ENCODE measurements around the gene BRD4. TPM values are rescaled to one million over a fixed set of nuclear protein-coding genes. Genes with fewer than 3 reads are reported as not detected.

BRD4 gene
- polyA plus RNA-seq, 2 of the 4 experiments (the other 2 are of a cell fraction): 8.3 to 22.5 TPM

DNA sequence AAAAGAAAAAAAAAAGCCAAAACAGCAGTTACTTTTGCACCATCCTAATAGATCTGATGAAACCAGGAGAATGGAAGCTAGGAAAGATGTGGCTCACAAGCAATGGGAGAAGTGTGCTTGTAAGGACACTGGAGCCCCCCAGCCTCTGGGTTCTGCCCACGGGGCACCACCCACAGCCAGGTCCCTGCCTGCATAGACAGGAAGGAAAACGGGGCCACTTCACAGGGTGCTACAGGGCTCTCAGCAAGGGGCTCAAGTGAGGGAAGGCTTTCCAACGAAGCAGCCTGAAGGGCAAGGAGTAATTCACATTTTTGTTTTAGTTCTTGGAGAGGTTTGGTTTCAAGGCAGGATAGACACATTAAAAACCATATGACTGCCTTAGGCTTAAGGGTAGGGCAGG, 42.7 kb downstream of the BRD4 start:
- POLR2A ChIA-PET: no interaction called here
- WGBS (ENCODE audit: missing lambda C conversion rate): 87% methylated on average over 3 of the region's 3 CpGs
- FAIRE-seq (no peak), ATAC-seq (no peak), DNase-seq (ENCODE audit: low read depth in 1 of 2, low spot score in 1 of 2) (no peak)
- Histone ChIP-seq H3K27ac (0 out of 6 replicates have a peak overlapping the region, but pooled peaks have one; percentile 7 to 16), H3K4me1 (peaks cover 74% of the 10 kb centered on the region), H3K9me3 (no peaks in the 10 kb centered on the region), H3K4me3 (no peak overlapping the region), H3K4me2 (no peak overlapping the region)
- CTCF ChIA-PET: interaction anchor here (0.6 to 1.1 kb wide), 3 partner anchors 18 to 299 kb away, joined by 3 read pairs; no protein-coding TSS in a partner anchor
- TF ChIP-seq MYC (IDR thresholded peaks at IDR 0.05; ENCODE audit: borderline replicate concordance, low read length) (no peak), EP300 (IDR thresholded peaks at IDR 0.05) (no peak), BHLHE40 (IDR thresholded peaks at IDR 0.05; ENCODE audit: low read depth, low read length) (no peak), RCOR1 (IDR thresholded peaks at IDR 0.05; ENCODE audit: low read depth, low read length) (no peak), CHD4 (IDR thresholded peaks at IDR 0.05; ENCODE audit: borderline replicate concordance) (no peak), KDM5A (IDR thresholded peaks at IDR 0.05) (no peak), SREBF2 (IDR thresholded peaks at IDR 0.05) (no peak), JUN (IDR thresholded peaks at IDR 0.05) (no peak), GATA3 (IDR thresholded peaks at IDR 0.05; ENCODE audit: borderline replicate concordance) (no peak), NPAS2 (CRISPR knock-in tag; IDR thresholded peaks at IDR 0.05; ENCODE audit: borderline replicate concordance) (no peak), HEYL (CRISPR knock-in tag; IDR thresholded peaks at IDR 0.05) (no peak), EHMT2 (IDR thresholded peaks at IDR 0.05; ENCODE audit: low read depth) (no peak), FOSL2 (IDR thresholded peaks at IDR 0.05) (no peak), FOSL2 (CRISPR knock-in tag; IDR thresholded peaks at IDR 0.05) (no peak), CBX8 (IDR thresholded peaks at IDR 0.05) (no peak), CHD2 (IDR thresholded peaks at IDR 0.05; ENCODE audit: low read length, partially characterized antibody) (no peak)
- TF ChIP-seq, protein P1, sequence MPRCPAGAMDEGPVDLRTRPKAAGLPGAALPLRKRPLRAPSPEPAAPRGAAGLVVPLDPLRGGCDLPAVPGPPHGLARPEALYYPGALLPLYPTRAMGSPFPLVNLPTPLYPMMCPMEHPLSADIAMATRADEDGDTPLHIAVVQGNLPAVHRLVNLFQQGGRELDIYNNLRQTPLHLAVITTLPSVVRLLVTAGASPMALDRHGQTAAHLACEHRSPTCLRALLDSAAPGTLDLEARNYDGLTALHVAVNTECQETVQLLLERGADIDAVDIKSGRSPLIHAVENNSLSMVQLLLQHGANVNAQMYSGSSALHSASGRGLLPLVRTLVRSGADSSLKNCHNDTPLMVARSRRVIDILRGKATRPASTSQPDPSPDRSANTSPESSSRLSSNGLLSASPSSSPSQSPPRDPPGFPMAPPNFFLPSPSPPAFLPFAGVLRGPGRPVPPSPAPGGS (IDR thresholded peaks at IDR 0.05): no peak
- TF ChIP-seq, protein P2, sequence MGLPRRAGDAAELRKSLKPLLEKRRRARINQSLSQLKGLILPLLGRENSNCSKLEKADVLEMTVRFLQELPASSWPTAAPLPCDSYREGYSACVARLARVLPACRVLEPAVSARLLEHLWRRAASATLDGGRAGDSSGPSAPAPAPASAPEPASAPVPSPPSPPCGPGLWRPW (IDR thresholded peaks at IDR 0.05): no peak
- TF ChIP-seq, protein P3, sequence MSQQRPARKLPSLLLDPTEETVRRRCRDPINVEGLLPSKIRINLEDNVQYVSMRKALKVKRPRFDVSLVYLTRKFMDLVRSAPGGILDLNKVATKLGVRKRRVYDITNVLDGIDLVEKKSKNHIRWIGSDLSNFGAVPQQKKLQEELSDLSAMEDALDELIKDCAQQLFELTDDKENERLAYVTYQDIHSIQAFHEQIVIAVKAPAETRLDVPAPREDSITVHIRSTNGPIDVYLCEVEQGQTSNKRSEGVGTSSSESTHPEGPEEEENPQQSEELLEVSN (IDR thresholded peaks at IDR 0.05; ENCODE audit: borderline replicate concordance, low read depth): no peak
- TF ChIP-seq, protein P4, sequence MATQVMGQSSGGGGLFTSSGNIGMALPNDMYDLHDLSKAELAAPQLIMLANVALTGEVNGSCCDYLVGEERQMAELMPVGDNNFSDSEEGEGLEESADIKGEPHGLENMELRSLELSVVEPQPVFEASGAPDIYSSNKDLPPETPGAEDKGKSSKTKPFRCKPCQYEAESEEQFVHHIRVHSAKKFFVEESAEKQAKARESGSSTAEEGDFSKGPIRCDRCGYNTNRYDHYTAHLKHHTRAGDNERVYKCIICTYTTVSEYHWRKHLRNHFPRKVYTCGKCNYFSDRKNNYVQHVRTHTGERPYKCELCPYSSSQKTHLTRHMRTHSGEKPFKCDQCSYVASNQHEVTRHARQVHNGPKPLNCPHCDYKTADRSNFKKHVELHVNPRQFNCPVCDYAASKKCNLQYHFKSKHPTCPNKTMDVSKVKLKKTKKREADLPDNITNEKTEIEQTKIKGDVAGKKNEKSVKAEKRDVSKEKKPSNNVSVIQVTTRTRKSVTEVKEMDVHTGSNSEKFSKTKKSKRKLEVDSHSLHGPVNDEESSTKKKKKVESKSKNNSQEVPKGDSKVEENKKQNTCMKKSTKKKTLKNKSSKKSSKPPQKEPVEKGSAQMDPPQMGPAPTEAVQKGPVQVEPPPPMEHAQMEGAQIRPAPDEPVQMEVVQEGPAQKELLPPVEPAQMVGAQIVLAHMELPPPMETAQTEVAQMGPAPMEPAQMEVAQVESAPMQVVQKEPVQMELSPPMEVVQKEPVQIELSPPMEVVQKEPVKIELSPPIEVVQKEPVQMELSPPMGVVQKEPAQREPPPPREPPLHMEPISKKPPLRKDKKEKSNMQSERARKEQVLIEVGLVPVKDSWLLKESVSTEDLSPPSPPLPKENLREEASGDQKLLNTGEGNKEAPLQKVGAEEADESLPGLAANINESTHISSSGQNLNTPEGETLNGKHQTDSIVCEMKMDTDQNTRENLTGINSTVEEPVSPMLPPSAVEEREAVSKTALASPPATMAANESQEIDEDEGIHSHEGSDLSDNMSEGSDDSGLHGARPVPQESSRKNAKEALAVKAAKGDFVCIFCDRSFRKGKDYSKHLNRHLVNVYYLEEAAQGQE (IDR thresholded peaks at IDR 0.05): no peak

DNA sequence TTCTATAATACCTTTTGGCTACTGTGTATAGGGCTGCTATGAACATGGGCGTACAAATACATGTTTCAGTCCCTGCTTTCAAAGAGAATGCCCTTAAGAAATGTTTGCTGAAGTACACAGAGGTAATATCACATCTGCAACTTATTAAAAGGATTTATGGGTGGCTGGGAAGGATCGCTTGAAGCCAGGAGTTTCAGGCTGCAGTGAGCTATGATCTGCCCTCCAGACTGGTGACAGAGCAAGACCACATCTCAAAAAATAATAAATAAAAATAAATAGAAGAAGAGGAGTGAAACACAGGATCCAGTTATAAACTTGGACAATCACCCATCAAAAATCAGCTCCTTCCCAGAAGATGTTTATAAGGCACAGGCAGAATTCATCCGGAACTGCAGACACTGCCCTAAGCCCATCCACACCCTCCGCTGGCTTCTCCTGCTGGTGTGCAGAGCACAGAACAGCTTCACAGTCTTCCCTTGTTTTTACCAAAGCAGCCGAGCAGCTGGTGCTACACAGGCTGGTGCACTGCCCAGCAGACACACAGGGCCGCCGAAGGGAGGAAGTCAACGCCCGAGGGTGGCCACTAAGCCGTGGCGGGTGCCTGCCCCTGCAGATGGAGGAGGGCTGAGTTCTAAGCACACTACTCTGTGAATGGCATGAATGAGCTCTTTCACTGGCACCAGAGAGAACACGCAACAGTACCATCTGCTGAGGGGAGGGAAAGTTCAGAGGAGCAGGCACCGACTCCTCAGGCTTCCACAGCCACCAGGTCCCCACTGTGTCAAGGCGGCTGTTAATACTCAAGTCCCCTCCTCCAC, 44.0 kb downstream of the BRD4 start:
- peaks cover 74% of the 10 kb centered on the region for H3K4me1 ChIP-seq
- H3K4me2 ChIP-seq: no peak overlapping the region
- ChIA-PET POLR2A (no interaction called here), CTCF (interaction anchor here (0.8 to 1.1 kb wide), 2 partner anchors 16 to 31 kb away, joined by 3 read pairs; no protein-coding TSS in a partner anchor)
- TF ChIP-seq, protein P5, sequence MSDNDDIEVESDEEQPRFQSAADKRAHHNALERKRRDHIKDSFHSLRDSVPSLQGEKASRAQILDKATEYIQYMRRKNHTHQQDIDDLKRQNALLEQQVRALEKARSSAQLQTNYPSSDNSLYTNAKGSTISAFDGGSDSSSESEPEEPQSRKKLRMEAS (IDR thresholded peaks at IDR 0.05): no peak
- TF ChIP-seq GATA3 (IDR thresholded peaks at IDR 0.05; ENCODE audit: borderline replicate concordance): no peak
- TF ChIP-seq SMC3 (IDR thresholded peaks at IDR 0.05): no peak
- no peak for TF ChIP-seq FOXS1 (CRISPR knock-in tag; IDR thresholded peaks at IDR 0.05)
- TF ChIP-seq NFE2L2 (conservative IDR thresholded peaks at IDR 0.05; ENCODE audit: low read length): no peak
- TF ChIP-seq KDM1A (IDR thresholded peaks at IDR 0.05; ENCODE audit: low read depth): no peak
- TF ChIP-seq HOXB13 (CRISPR knock-in tag; IDR thresholded peaks at IDR 0.05; ENCODE audit: low read depth): no peak
- TF ChIP-seq RFX5 (IDR thresholded peaks at IDR 0.05): no peak
- no peak for TF ChIP-seq CHD2 (IDR thresholded peaks at IDR 0.05; ENCODE audit: low read length, partially characterized antibody)
- TF ChIP-seq ZC3H11A (IDR thresholded peaks at IDR 0.05): no peak
- no peak for TF ChIP-seq NR3C1 (IDR thresholded peaks at IDR 0.05)
- DNase-seq (ENCODE audit: low read depth in 1 of 2, low spot score in 1 of 2) (no peak), FAIRE-seq (no peak), ATAC-seq (no peak)
- peak overlapping the region in 1 of 2 experiments; percentile 34; a peak in 2 of 6 replicates for H3K27ac ChIP-seq
- WGBS (ENCODE audit: missing lambda C conversion rate): 89% methylated on average over 8 of the region's 14 CpGs
- no peaks in the 10 kb centered on the region for H3K9me3 ChIP-seq
- no peak overlapping the region for H3K4me3 ChIP-seq

All from A549 (cell line).